ENCODE results near the gene SEC16A.

DNA sequence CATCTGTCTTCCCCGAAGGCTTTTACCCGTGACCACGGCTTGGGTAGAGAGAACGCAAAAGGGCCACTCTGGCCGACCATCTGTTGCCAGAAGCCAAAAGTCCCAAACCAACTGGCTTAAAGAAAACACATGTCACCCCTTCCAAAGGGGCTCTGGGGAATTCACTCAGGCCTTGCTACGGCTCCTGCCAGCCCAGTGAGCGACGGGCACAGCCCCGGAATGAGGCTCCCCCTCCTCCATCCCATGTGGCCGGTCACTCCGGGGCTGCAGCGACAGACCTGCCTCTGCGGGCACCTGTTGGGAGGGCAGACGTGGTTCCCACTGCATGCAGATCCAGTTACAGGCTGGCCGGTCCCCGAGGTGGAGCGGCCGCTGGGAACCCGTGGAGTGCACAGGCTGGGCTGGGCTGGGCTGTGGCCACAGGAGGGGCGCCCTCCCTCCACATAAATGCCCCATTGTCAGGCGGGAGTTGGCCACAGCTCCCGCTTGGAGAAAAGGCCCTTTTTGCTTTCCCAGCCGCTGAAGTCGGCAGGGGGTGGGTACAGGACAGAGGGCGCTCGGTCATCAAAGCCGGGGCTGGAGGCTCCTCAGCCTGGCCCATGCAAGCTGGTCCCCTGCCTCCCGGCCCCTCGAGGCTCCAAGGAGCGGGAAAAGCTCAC lies 43.1 kb upstream of the SEC16A start:
- TF ChIP-seq, protein P1, sequence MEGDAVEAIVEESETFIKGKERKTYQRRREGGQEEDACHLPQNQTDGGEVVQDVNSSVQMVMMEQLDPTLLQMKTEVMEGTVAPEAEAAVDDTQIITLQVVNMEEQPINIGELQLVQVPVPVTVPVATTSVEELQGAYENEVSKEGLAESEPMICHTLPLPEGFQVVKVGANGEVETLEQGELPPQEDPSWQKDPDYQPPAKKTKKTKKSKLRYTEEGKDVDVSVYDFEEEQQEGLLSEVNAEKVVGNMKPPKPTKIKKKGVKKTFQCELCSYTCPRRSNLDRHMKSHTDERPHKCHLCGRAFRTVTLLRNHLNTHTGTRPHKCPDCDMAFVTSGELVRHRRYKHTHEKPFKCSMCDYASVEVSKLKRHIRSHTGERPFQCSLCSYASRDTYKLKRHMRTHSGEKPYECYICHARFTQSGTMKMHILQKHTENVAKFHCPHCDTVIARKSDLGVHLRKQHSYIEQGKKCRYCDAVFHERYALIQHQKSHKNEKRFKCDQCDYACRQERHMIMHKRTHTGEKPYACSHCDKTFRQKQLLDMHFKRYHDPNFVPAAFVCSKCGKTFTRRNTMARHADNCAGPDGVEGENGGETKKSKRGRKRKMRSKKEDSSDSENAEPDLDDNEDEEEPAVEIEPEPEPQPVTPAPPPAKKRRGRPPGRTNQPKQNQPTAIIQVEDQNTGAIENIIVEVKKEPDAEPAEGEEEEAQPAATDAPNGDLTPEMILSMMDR (IDR thresholded peaks at IDR 0.05), result no peak
- no peak for TF ChIP-seq POLR2A (IDR thresholded peaks at IDR 0.05)

Measured in stomach (tissue), 4 donors.